ENCODE data around the gene GID4.
A peak's percentile ranks its signal among the peaks of the same experiment; 100 is the strongest.

GID4 gene

GRCh38 chr17:18093616-18094408 is 54.6 kb downstream of the GID4 start:
- no peak overlapping the region for H3K4me3 ChIP-seq (ENCODE audit: control insufficient read depth, low read depth, low read length)
- TF ChIP-seq CTCF (conservative IDR thresholded peaks at IDR 0.05; ENCODE audit: control insufficient read depth, insufficient read depth, low read depth, low read length), result peak; percentile 62
- DNase-seq (ENCODE audit: low read depth), result peak; percentile 85

- TF ChIP-seq CTCF (conservative IDR thresholded peaks at IDR 0.05; ENCODE audit: control insufficient read depth, insufficient read depth, low read depth, low read length), result no peak
- DNase-seq (ENCODE audit: low read depth), result no peak
- no peak overlapping the region for H3K4me3 ChIP-seq (ENCODE audit: control insufficient read depth, low read depth, low read length)
These were observed 55.2 kb downstream of the GID4 start for GRCh38 chr17:18094409-18094807.

GRCh38 chr17:18099516-18099915 is 60.3 kb downstream of the GID4 start:
- no peak for TF ChIP-seq CTCF (conservative IDR thresholded peaks at IDR 0.05; ENCODE audit: control insufficient read depth, insufficient read depth, low read depth, low read length)
- DNase-seq (ENCODE audit: low read depth), result no peak
- no peak overlapping the region for H3K4me3 ChIP-seq (ENCODE audit: control insufficient read depth, low read depth, low read length)

- no peak for DNase-seq (ENCODE audit: low read depth)
- TF ChIP-seq CTCF (conservative IDR thresholded peaks at IDR 0.05; ENCODE audit: control insufficient read depth, insufficient read depth, low read depth, low read length), result no peak
These were observed 61.4 kb downstream of the GID4 start for GRCh38 chr17:18100616-18101015.

GRCh38 chr17:18101828-18102227 is 62.6 kb downstream of the GID4 start:
- TF ChIP-seq CTCF (conservative IDR thresholded peaks at IDR 0.05; ENCODE audit: control insufficient read depth, insufficient read depth, low read depth, low read length), result no peak
- H3K4me3 ChIP-seq (ENCODE audit: control insufficient read depth, low read depth, low read length), result no peak overlapping the region
- no peak for DNase-seq (ENCODE audit: low read depth)

More at GRCh38 chr17:18100616-18101015, 61.4 kb downstream of the GID4 start:
- H3K4me3 ChIP-seq (ENCODE audit: control insufficient read depth, low read depth, low read length), result no peak overlapping the region

GRCh38 chr17:18102640-18103039 is 63.4 kb downstream of the GID4 start:
- DNase-seq (ENCODE audit: low read depth), result no peak
- no peak overlapping the region for H3K4me3 ChIP-seq (ENCODE audit: control insufficient read depth, low read depth, low read length)
- TF ChIP-seq CTCF (conservative IDR thresholded peaks at IDR 0.05; ENCODE audit: control insufficient read depth, insufficient read depth, low read depth, low read length), result no peak

Data from fibroblast of mammary gland (primary cell).